DND-41 (cell line): ENCODE measurements around the gene LLGL2.

Source experiments
- ATAC-seq: fragments of 200-7000 bp; cut with Tn5 transposase; 3 replicates; pipeline ENCODE4 v1.9.1; 2021; ENCODE audit warnings: low read depth; ENCODE audit not compliant: insufficient read depth
- DNase-seq: peaks from one replicate; pipeline ENCODE4 v3.0.0-alpha.2; 2020
- H2AFZ ChIP-seq: 2 replicates; pipeline ENCODE4 v1.6.0; 2012; ENCODE audit warnings: low read depth, low read length
- H3K27ac ChIP-seq: 2 replicates; pipeline ENCODE4 v1.5.1; 2012; ENCODE audit warnings: low read length, inconsistent platforms
- H3K27me3 ChIP-seq: fragments of 200-600 bp; sonication (generic); 2 replicates; pipeline ENCODE4 v1.6.0; 2012; ENCODE audit warnings: low read length, mild to moderate bottlenecking, inconsistent platforms; ENCODE audit not compliant: insufficient read depth, poor library complexity
- H3K36me3 ChIP-seq: 2 replicates; pipeline ENCODE4 v1.5.1; 2012; ENCODE audit warnings: low read length, inconsistent platforms; ENCODE audit not compliant: insufficient read depth
- H3K4me1 ChIP-seq: 2 replicates; pipeline ENCODE4 v1.5.1; 2012; ENCODE audit warnings: mild to moderate bottlenecking, low read length; ENCODE audit not compliant: insufficient read depth
- H3K4me2 ChIP-seq: 2 replicates; pipeline ENCODE4 v1.6.0; 2012; ENCODE audit warnings: mild to moderate bottlenecking, moderate library complexity, low read length, inconsistent platforms; ENCODE audit not compliant: insufficient read depth
- H3K4me3 ChIP-seq, 2 experiments: fragments of 200-600 bp in 1 of 2; shearing (Covaris generic) in 1 of 2; 2 replicates each; pipeline ENCODE4 v1.5.1; 2012 to 2016; ENCODE audit warnings: inconsistent platforms in 2 of 2, low read length in 2 of 2, mild to moderate bottlenecking in 2 of 2, low read depth in 1 of 2, moderate library complexity in 1 of 2
- H3K79me2 ChIP-seq: 2 replicates; pipeline ENCODE4 v1.6.0; 2012; ENCODE audit warnings: low read length, inconsistent platforms; ENCODE audit not compliant: insufficient read depth
- H3K9ac ChIP-seq: 2 replicates; pipeline ENCODE4 v1.6.0; 2012; ENCODE audit warnings: low read depth, mild to moderate bottlenecking, inconsistent platforms, low read length, moderate library complexity
- H3K9me3 ChIP-seq: 2 replicates; pipeline ENCODE4 v1.5.1; 2012; ENCODE audit warnings: low read length, moderate library complexity, mild to moderate bottlenecking, inconsistent platforms; ENCODE audit not compliant: insufficient read depth, severe bottlenecking
- H4K20me1 ChIP-seq: 2 replicates; pipeline ENCODE4 v1.6.0; 2012; ENCODE audit warnings: low read length; ENCODE audit not compliant: insufficient read depth
- CTCF ChIP-seq: IDR thresholded peaks from 2 replicates; pipeline ENCODE4 v1.5.1; 2012; ENCODE audit warnings: borderline replicate concordance, low read length, moderate library complexity, mild to moderate bottlenecking; ENCODE audit not compliant: poor library complexity, severe bottlenecking; ENCODE audit errors: extremely low read depth
- EZH2 ChIP-seq: IDR thresholded peaks from 3 replicates; pipeline ENCODE4 v1.6.1; 2012; ENCODE audit warnings: borderline replicate concordance, low read depth, mild to moderate bottlenecking, moderate library complexity, low read length, inconsistent platforms; ENCODE audit not compliant: severe bottlenecking

LLGL2 gene

GRCh38 chr17:75557075-75557851, 31.8 kb downstream of the LLGL2 start:
- no peak for TF ChIP-seq CTCF
- no peak for TF ChIP-seq EZH2
- Histone ChIP-seq H3K79me2 (no peaks in the 10 kb centered on the region), H3K4me2 (no peak overlapping the region), H3K9me3 (no peaks in the 10 kb centered on the region), H3K36me3 (no peaks in the 10 kb centered on the region), H4K20me1 (no peaks in the 10 kb centered on the region), H2AFZ (no peak overlapping the region), H3K27me3 (no peaks in the 10 kb centered on the region), H3K4me1 (no peaks in the 10 kb centered on the region), H3K9ac (no peak overlapping the region), H3K27ac (no peak overlapping the region), H3K4me3 (no peak overlapping the region)
- ATAC-seq, result no peak
- DNase-seq, result no peak

- Histone ChIP-seq H3K27me3 (no peaks in the 10 kb centered on the region), H2AFZ (no peak overlapping the region), H3K4me1 (no peaks in the 10 kb centered on the region), H3K4me3 (no peak overlapping the region), H3K9me3 (no peaks in the 10 kb centered on the region), H3K27ac (no peak overlapping the region), H3K9ac (no peak overlapping the region), H3K4me2 (no peak overlapping the region), H4K20me1 (no peaks in the 10 kb centered on the region), H3K79me2 (no peaks in the 10 kb centered on the region), H3K36me3 (no peaks in the 10 kb centered on the region)
- ATAC-seq, result no peak
- TF ChIP-seq CTCF (no peak), EZH2 (no peak)
- DNase-seq, result no peak
Observed at GRCh38 chr17:75557852-75558665, 32.6 kb downstream of the LLGL2 start.

- no peaks in the 10 kb centered on the region for H3K9me3 ChIP-seq
- H3K27ac ChIP-seq, result no peak overlapping the region
- no peaks in the 10 kb centered on the region for H3K36me3 ChIP-seq
- H3K9ac ChIP-seq, result no peak overlapping the region
- TF ChIP-seq CTCF (no peak), EZH2 (no peak)
- H3K4me1 ChIP-seq, result no peaks in the 10 kb centered on the region
- H3K79me2 ChIP-seq, result no peaks in the 10 kb centered on the region
- no peak overlapping the region for H3K4me3 ChIP-seq
- no peak overlapping the region for H3K4me2 ChIP-seq
- no peak for DNase-seq
- H3K27me3 ChIP-seq, result no peaks in the 10 kb centered on the region
- H2AFZ ChIP-seq, result no peak overlapping the region
- H4K20me1 ChIP-seq, result no peaks in the 10 kb centered on the region
- no peak for ATAC-seq
Observed at GRCh38 chr17:75558666-75559530, 33.4 kb downstream of the LLGL2 start.
